Occipital lobe (tissue), 2 donors: ENCODE results near the gene C1orf105. TPM values are rescaled to one million over a fixed set of nuclear protein-coding genes. Genes with fewer than 3 reads are reported as not detected.

Source experiments
- DNase-seq: peaks from one replicate; lab custom pipeline; 2025; lab: John Stamatoyannopoulos, UW
- total RNA-seq: library from RNA; depleted of rRNA; stranded (reverse); fragments of >200 nt; gene quantifications from one replicate; pipeline ENCODE4 v1.2.3, GENCODE V29; 2014

The C1orf105 gene
- total RNA-seq, 1 donor from 2014 or later, result not detected

- no peak for DNase-seq
These were observed 24.9 kb upstream of the C1orf105 start for GRCh38 chr1:172395576-172395975.

DNA sequence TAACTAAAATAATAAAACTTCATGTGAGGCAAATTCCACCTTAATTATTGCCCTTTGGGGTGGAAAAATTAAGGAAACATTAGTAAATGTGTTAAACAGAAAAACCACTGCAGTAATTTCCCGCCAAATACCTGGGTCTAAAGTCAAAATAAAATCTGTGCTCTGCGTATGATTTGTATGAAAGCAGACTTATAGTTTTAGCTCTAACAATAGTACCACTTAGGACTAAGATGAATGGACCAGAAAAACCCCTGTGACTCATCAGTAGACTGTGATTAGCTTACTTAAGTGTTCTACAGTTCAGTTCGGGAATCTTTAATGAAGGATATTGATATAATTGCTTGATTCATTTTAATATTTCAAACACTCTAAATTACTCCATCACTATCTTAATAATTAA, 23.3 kb upstream of the C1orf105 start:
- no peak for DNase-seq

GRCh38 chr1:172397633-172398032, 22.9 kb upstream of the C1orf105 start:
- no peak for DNase-seq

GRCh38 chr1:172398193-172398592, 22.3 kb upstream of the C1orf105 start:
- DNase-seq, result no peak

- DNase-seq, result peak; percentile 30
These were observed 21.3 kb upstream of the C1orf105 start for GRCh38 chr1:172398970-172399755.

DNA sequence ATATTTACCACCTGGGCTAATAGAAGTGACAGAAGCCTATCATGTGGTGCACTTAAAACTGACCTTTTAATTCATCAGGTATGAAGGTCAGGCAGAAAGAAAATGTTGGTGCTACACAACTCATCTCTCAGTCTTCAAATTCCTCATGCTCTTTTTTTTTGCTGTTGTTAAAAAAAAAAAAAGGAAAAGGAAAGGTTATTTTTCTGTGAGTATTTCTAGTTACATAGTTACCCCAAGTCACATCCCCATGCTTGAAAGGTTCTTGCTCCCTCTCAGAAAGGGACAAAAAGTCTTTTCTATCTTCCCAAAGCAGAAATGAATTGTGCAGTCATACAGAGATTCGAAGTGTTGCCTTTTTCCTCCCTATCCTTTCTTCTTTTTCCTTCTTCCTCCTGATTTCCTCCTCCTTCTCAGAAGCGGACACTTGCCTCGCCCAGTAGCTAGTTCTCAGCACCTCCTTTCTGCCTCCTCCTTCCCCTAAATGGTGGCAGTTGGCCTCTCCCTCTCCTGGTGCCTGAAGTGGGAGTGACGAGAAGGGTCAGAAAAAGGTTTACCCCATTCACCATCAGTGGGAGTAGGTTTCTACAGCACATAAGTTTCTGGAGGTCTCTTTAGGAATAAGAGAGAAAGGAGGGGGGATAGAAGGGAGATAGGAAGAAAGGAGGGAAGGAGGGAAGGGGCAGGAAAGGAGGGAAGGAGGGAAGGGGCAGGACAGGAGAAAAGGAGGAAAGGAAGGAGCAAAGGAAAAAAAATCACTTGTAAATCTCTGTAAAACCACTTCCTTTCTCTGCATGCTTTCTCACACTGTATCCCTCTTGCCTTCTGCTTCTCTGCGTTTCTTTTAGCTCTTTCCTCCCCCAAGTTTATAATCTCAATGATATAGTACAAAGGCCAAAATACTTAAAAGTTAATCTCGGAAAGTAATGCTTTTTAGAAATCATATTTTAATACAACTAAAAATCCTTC, 20.4 kb upstream of the C1orf105 start:
- DNase-seq, result no peak

- no peak for DNase-seq
These were observed 19.8 kb upstream of the C1orf105 start for GRCh38 chr1:172400722-172401105.

DNA sequence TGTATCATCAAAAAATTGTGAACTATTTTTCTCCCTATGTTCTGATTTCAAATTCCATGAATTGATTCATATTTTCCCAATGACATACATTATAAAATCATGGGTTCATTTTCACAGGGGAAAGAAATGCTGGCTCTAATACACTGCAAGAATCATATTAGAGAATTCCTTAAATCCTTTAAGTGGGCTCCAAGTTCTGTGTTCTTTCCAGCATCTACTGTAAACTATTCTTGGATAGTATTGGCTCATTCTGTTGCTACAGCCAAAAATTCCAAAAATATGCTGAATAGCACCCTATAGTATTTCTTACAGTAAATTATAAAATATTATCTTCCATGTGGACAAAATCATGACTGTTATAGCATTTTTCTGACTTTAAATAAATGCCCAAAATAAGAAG, 19.0 kb upstream of the C1orf105 start:
- no peak for DNase-seq

- no peak for DNase-seq
These were observed 18.6 kb upstream of the C1orf105 start for GRCh38 chr1:172401892-172402291.

- no peak for DNase-seq
These were observed 17.5 kb upstream of the C1orf105 start for GRCh38 chr1:172402878-172403569.

DNA sequence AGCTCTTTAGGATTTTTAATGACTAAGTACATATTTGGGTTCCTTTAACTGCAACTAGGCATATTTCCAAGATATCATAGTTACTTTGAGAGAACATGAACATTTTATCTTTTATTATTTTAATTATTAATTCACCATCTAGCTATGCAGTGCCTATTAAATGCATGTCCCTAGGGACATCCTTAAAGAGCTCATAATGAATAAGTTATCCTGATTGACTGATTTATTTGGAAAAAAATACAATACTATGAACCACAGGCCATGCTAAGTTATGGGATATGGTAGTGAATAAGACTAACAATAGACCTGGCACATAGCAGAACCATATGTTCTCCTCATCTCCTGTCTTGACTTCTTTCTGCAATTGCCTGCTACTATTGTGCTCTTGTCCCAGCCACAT, 16.4 kb upstream of the C1orf105 start:
- DNase-seq, result no peak

DNA sequence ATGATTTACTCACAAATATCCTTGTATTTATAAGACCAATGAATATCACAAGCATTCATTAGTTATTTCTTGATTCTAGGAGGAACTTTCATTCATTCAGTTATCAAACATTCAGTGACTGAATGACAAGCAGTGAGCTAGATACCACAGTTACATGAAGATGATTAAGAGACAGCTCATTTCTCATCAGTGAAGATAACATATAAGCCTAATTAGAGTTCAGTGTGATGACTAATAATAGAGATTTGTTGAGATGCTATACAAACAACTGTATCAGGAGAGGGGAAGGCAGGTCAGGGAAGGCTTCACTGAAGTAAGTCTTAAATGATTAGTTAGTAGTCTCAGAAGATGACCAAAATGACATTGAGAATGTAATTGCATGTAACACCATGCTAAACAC, 14.6 kb upstream of the C1orf105 start:
- DNase-seq, result no peak

DNA sequence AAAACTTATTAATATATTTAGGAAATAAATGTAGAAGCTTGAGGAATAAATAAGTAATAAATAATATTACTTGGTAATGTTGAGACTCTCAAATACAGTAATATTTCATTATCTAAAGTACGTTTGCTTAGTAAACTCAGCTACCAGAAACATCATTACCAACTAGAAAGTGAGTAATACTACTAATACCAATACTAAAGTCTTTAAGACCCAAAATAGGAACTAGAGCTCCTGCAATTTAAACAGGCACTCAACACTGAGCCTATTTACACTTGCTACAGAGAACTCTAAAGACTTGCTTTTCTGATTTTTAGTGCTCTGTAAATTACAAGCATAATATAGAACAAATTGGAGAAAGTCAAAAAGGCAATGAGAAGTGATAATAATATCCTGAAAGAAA, 13.5 kb upstream of the C1orf105 start:
- DNase-seq, result no peak

DNA sequence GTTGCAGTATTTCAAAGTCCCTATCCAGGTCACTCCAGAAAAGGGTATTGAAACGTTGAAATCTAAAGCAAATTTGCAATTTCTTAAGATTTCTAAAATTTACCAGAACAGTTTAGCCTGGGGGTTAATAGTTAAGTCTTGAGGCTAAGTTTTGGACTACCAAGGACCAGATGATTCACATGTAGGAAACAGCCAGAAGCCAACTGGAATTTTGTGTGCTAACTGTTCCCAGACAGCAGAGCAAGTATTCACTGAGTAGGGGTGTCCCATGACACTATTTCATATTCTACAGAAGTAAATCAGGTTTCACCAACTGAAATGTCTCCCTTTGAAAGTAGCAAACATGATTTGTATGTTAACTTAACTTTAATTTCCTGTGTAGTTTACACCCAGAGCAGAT, 11.5 kb upstream of the C1orf105 start:
- no peak for DNase-seq

GRCh38 chr1:172410027-172410426, 10.5 kb upstream of the C1orf105 start:
- no peak for DNase-seq

- no peak for DNase-seq
These were observed 8.6 kb upstream of the C1orf105 start for GRCh38 chr1:172411791-172412338.

GRCh38 chr1:172414331-172414730, 6.2 kb upstream of the C1orf105 start:
- DNase-seq, result no peak

DNA sequence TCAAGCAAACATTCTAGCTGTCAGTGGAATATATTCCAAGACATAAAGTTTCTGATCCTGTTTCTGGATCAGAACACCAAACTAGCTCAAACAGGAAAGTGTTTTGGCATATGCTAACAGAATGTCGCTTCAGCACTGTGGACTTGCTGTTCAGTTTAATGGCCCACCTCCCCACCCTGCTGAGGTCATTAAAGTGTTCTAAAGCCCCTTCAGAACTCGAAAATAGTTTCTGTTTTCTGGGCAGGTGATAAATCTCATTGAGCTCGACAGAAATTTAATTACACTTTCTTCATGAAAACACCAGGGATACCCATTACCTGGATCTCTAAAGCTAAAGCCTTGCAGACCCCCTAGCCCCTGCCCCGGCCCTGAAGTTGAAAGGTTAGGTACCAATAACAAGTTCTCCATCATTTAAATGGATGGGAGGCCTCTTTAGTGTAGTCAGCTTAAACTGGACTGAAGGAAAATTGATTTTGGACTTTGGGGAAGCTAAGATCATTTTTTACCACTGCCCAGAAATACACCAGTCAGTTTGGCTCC, 3.9 kb upstream of the C1orf105 start:
- DNase-seq, result no peak

DNA sequence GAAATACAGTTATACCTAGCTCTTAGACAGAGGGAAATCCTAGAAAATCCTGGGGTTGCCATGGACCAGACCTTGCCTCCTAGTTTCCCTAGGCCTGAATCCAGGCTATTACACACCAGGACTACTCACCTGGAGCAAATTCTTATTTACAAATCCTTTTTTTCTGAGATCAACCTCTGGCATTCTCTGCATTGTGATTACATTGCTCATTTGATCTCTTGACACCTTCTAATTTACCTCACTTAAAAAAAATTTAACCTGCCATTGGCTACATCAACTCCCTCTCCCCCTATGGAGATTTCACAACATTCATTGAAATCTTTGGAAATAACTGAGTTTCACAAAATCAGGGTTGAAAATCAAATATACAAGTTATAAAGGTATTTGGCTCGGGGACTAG, 2.9 kb upstream of the C1orf105 start:
- DNase-seq, result no peak

- no peak for DNase-seq
These were observed 1.6 kb downstream of the C1orf105 start for GRCh38 chr1:172421974-172422604.

GRCh38 chr1:172423336-172423735, 2.9 kb downstream of the C1orf105 start:
- DNase-seq, result no peak
